Mucosa of rectum (tissue), 2 donors: Measurements from ENCODE around the gene ZNRF3.
A peak's percentile ranks its signal among the peaks of the same experiment; 100 is the strongest.

ENCODE experiments used
- H3K27ac ChIP-seq, 2 donors: one replicate each; pipeline ENCODE4 v1.7.0; 2013; ENCODE audit warnings: inconsistent platforms in 2 of 2, low read depth in 2 of 2, low read length in 2 of 2
- H3K27me3 ChIP-seq, 2 donors: one replicate each; pipeline ENCODE4 v1.7.0; 2013; ENCODE audit warnings: low read length in 2 of 2; ENCODE audit not compliant: control insufficient read depth in 2 of 2, insufficient read depth in 2 of 2
- H3K36me3 ChIP-seq, 2 donors: one replicate each; pipeline ENCODE4 v1.7.0; 2013; ENCODE audit warnings: low read length in 2 of 2; ENCODE audit not compliant: control insufficient read depth in 2 of 2, insufficient read depth in 2 of 2
- H3K4me1 ChIP-seq, 2 donors: one replicate each; pipeline ENCODE4 v1.7.0; 2013; ENCODE audit warnings: low read length in 2 of 2, mild to moderate bottlenecking in 1 of 2; ENCODE audit not compliant: control insufficient read depth in 2 of 2, insufficient read depth in 2 of 2
- H3K4me3 ChIP-seq, 2 donors: one replicate each; pipeline ENCODE4 v1.7.0; 2013; ENCODE audit warnings: low read length in 2 of 2
- H3K9ac ChIP-seq, 2 donors: one replicate each; pipeline ENCODE4 v1.7.0; 2013; ENCODE audit warnings: low read length in 2 of 2, low read depth in 1 of 2, mild to moderate bottlenecking in 1 of 2
- H3K9me3 ChIP-seq, 2 donors: one replicate each; pipeline ENCODE4 v1.7.0; 2013; ENCODE audit warnings: low read length in 2 of 2; ENCODE audit not compliant: control insufficient read depth in 2 of 2
- donor health status: healthy.
- donor health status: Normal muscosa, but diverticular disease.

Gene ZNRF3

GRCh38 chr22:28894334-28894733 is 11.0 kb downstream of the ZNRF3 start:
- Histone ChIP-seq H3K4me1 (peaks cover 5 to 11% of the 10 kb centered on the region in 2 donors), H3K9ac (no peak overlapping the region), H3K36me3 (no peaks in the 10 kb centered on the region), H3K9me3 (no peaks in the 10 kb centered on the region), H3K4me3 (no peak overlapping the region), H3K27me3 (no peaks in the 10 kb centered on the region), H3K27ac (peak overlapping the region in 1 of 2 donors; percentile 46)

DNA sequence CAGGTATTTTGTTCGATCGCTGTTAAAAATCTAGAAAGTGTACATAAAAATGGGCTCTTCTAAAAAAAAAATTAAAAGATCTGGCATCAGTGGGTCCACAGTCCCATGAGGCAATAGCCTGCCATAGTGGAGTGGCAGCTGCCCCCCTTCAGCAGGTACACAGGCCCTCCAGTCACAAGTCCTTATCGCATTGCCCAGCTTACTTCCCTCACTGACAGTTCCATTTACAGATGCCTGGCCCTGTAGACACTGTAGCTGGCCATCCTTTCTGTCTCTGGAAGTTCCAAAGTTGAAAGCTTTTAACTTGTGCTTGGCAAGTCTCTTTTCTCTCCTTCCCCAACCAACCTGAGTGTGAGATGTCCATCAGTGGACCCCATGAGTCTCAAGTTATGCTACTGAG is 11.4 kb downstream of the ZNRF3 start:
- no peak overlapping the region for H3K9ac ChIP-seq
- peaks cover 5 to 11% of the 10 kb centered on the region in 2 donors for H3K4me1 ChIP-seq
- H3K27me3 ChIP-seq, result no peaks in the 10 kb centered on the region
- no peaks in the 10 kb centered on the region for H3K36me3 ChIP-seq
- H3K9me3 ChIP-seq, result no peaks in the 10 kb centered on the region
- H3K4me3 ChIP-seq, result no peak overlapping the region
- peak overlapping the region in 1 of 2 donors; percentile 46 for H3K27ac ChIP-seq

DNA sequence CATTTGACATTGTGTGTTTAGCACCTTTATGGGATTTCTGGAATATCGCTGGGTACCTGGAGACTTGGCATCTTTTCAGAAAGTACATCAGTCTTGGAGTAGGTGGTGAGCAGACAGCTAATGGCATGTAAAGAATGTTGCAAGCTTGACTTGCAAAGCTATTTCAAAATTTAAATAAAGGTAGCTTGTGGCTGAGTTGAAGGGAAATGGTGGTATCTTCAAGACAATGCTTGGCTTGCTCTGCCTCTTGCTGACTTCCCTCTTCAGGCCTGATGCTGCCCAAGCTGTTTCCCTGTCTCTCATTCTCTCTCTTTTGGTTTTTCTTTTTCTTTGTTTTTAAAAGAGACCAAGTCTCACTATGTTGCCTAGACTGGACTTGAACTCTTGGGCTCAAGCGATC is 13.2 kb downstream of the ZNRF3 start:
- Histone ChIP-seq H3K36me3 (no peaks in the 10 kb centered on the region), H3K9ac (no peak overlapping the region), H3K27ac (no peak overlapping the region), H3K4me1 (peaks cover 5 to 11% of the 10 kb centered on the region in 2 donors), H3K9me3 (no peaks in the 10 kb centered on the region), H3K4me3 (no peak overlapping the region), H3K27me3 (no peaks in the 10 kb centered on the region)

GRCh38 chr22:28898233-28898629 is 14.9 kb downstream of the ZNRF3 start:
- peaks cover 3 to 11% of the 10 kb centered on the region in 2 donors for H3K4me1 ChIP-seq
- no peaks in the 10 kb centered on the region for H3K27me3 ChIP-seq
- no peaks in the 10 kb centered on the region for H3K36me3 ChIP-seq
- H3K4me3 ChIP-seq, result no peak overlapping the region
- H3K9me3 ChIP-seq, result no peaks in the 10 kb centered on the region
- H3K9ac ChIP-seq, result no peak overlapping the region
- no peak overlapping the region for H3K27ac ChIP-seq

- no peak overlapping the region for H3K4me3 ChIP-seq
- H3K27ac ChIP-seq, result no peak overlapping the region
- H3K4me1 ChIP-seq, result peaks cover 3 to 20% of the 10 kb centered on the region in 2 donors
- H3K9me3 ChIP-seq, result no peaks in the 10 kb centered on the region
- no peaks in the 10 kb centered on the region for H3K36me3 ChIP-seq
- H3K9ac ChIP-seq, result no peak overlapping the region
- H3K27me3 ChIP-seq, result no peaks in the 10 kb centered on the region
Observed at GRCh38 chr22:28899199-28899853, 16.0 kb downstream of the ZNRF3 start.

DNA sequence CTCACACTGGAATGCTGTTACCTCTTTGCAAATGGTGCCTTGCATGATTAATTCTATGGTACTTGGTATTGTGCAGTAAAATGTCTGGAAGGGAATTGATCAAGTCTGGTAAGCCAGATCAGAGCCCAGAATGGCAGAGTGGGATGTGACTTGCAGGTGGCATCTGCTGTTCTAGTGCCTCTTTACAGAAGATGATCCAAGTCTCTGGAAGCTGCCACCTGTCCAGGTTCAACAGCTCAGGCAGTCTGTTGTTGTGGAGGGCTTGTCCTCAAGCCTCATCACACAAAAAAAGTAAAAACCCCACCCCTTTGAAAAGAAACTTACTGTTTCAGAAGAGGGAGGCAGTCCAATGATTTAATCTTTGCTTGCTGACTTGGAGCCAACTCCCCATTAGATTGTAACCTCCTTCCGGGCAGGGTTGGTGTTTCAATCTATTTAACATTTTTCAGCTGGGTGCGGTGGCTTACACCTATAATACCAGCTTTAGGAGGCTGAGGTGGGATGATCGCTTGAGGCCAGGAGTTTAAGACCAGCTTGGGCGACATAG is 17.1 kb downstream of the ZNRF3 start:
- Histone ChIP-seq H3K27ac (no peak overlapping the region), H3K4me1 (peaks cover 10 to 23% of the 10 kb centered on the region in 2 donors), H3K4me3 (no peak overlapping the region), H3K9me3 (no peaks in the 10 kb centered on the region), H3K27me3 (no peaks in the 10 kb centered on the region), H3K9ac (no peak overlapping the region), H3K36me3 (no peaks in the 10 kb centered on the region)

GRCh38 chr22:28902490-28902889 is 19.1 kb downstream of the ZNRF3 start:
- Histone ChIP-seq H3K9ac (no peak overlapping the region), H3K36me3 (no peaks in the 10 kb centered on the region), H3K9me3 (no peaks in the 10 kb centered on the region), H3K27me3 (no peaks in the 10 kb centered on the region), H3K4me1 (peaks cover 11 to 23% of the 10 kb centered on the region in 2 donors), H3K27ac (no peak overlapping the region), H3K4me3 (no peak overlapping the region)

GRCh38 chr22:28903080-28903479 is 19.7 kb downstream of the ZNRF3 start:
- H3K4me1 ChIP-seq, result peaks cover 11 to 23% of the 10 kb centered on the region in 2 donors

DNA sequence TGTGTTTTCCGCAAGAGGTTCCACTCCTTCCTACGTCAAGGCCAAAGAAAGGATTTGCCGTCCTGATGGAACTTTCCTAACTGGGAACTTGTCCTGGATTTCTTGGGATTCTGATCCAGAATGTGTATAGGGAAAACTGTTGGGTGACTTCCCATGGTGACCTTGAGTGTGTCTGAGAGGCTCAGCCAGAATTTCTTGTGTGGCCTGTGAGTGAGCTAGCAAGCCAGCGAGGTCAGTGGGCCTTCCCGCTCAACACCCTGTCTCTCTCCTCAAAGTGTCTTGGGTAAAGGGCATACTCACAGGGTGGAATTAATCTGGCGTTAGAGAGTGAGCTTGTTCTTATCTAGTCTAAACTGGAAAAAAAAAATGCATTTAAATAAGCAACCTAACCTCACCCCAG is 20.4 kb downstream of the ZNRF3 start:
- H3K9ac ChIP-seq, result no peak overlapping the region
- no peaks in the 10 kb centered on the region for H3K36me3 ChIP-seq
- H3K4me1 ChIP-seq, result peaks cover 11 to 26% of the 10 kb centered on the region in 2 donors
- no peaks in the 10 kb centered on the region for H3K9me3 ChIP-seq
- peak overlapping the region in 1 of 2 donors; percentile 20 for H3K27ac ChIP-seq
- H3K4me3 ChIP-seq, result no peak overlapping the region
- no peaks in the 10 kb centered on the region for H3K27me3 ChIP-seq

More at GRCh38 chr22:28903080-28903479, 19.7 kb downstream of the ZNRF3 start:
- Histone ChIP-seq H3K9ac (no peak overlapping the region), H3K36me3 (no peaks in the 10 kb centered on the region), H3K4me3 (no peak overlapping the region), H3K27me3 (no peaks in the 10 kb centered on the region), H3K27ac (no peak overlapping the region), H3K9me3 (no peaks in the 10 kb centered on the region)

- peak overlapping the region in 1 of 2 donors; percentile 5 for H3K9ac ChIP-seq
- peak overlapping the region; percentile 20 to 50 for H3K27ac ChIP-seq
- no peak overlapping the region for H3K4me3 ChIP-seq
- H3K4me1 ChIP-seq, result peaks cover 11 to 28% of the 10 kb centered on the region in 2 donors
- H3K9me3 ChIP-seq, result no peaks in the 10 kb centered on the region
- H3K36me3 ChIP-seq, result no peaks in the 10 kb centered on the region
- no peaks in the 10 kb centered on the region for H3K27me3 ChIP-seq
Observed at GRCh38 chr22:28904211-28904896, 21.0 kb downstream of the ZNRF3 start.
